ENCODE results near the gene HPCAL4. TPM values are rescaled to one million over a fixed set of nuclear protein-coding genes. Genes with fewer than 3 reads are reported as not detected.

HPCAL4 gene
- total and polyA plus RNA-seq, 2 experiments from 2014 or later, result 0.08 to 1.2 TPM

DNA sequence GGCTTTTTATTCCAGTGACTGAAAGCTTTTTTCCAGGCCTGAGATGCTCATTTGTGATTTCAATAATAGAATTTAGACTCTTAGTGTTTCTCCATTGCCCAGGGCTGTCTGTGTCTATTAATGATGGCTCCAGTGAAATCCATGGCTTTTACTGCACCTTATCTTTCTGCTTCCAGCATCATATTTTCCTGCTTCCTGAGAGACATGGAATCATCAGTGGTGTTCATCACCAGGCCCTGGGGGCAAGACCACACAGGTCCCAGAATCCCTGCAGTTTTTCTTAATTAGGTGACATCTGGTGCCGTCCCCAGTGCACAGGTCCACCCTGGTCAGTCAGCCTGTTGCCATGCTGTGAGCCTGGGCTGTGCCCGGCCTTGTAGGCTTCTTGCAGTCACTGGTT is 34.8 kb downstream of the HPCAL4 start:
- ATAC-seq, result no peak
- H3K27ac ChIP-seq (ENCODE audit: low read depth), result no peak overlapping the region
- peaks cover 48% of the 10 kb centered on the region for H3K27me3 ChIP-seq (ENCODE audit: insufficient read depth)
- no peak overlapping the region for H2AFZ ChIP-seq
- Mint-ChIP-seq H3K27ac (no peak overlapping the region), H3K27me3 (ENCODE audit: insufficient read depth, low read depth, poor library complexity) (peaks cover 24% of the 10 kb centered on the region), H3K4me3 (no peak overlapping the region), H3K4me1 (peaks cover 12% of the 10 kb centered on the region), H3K9me3 (no peaks in the 10 kb centered on the region), H3K36me3 (ENCODE audit: low read depth) (no peaks in the 10 kb centered on the region)
- H3K36me3 ChIP-seq (ENCODE audit: insufficient read depth), result no peaks in the 10 kb centered on the region
- H3K4me3 ChIP-seq, result no peak overlapping the region
- H3F3A ChIP-seq (replicated peaks; ENCODE audit: low read depth), result no peaks in the 10 kb centered on the region
- no peaks in the 10 kb centered on the region for H4K20me1 ChIP-seq (replicated peaks; ENCODE audit: insufficient read depth)
- no peak for DNase-seq (ENCODE audit: low spot score)
- H3K4me2 ChIP-seq, result no peak overlapping the region
- H3K79me2 ChIP-seq (replicated peaks; ENCODE audit: insufficient read depth), result no peaks in the 10 kb centered on the region
- TF ChIP-seq, protein P1, sequence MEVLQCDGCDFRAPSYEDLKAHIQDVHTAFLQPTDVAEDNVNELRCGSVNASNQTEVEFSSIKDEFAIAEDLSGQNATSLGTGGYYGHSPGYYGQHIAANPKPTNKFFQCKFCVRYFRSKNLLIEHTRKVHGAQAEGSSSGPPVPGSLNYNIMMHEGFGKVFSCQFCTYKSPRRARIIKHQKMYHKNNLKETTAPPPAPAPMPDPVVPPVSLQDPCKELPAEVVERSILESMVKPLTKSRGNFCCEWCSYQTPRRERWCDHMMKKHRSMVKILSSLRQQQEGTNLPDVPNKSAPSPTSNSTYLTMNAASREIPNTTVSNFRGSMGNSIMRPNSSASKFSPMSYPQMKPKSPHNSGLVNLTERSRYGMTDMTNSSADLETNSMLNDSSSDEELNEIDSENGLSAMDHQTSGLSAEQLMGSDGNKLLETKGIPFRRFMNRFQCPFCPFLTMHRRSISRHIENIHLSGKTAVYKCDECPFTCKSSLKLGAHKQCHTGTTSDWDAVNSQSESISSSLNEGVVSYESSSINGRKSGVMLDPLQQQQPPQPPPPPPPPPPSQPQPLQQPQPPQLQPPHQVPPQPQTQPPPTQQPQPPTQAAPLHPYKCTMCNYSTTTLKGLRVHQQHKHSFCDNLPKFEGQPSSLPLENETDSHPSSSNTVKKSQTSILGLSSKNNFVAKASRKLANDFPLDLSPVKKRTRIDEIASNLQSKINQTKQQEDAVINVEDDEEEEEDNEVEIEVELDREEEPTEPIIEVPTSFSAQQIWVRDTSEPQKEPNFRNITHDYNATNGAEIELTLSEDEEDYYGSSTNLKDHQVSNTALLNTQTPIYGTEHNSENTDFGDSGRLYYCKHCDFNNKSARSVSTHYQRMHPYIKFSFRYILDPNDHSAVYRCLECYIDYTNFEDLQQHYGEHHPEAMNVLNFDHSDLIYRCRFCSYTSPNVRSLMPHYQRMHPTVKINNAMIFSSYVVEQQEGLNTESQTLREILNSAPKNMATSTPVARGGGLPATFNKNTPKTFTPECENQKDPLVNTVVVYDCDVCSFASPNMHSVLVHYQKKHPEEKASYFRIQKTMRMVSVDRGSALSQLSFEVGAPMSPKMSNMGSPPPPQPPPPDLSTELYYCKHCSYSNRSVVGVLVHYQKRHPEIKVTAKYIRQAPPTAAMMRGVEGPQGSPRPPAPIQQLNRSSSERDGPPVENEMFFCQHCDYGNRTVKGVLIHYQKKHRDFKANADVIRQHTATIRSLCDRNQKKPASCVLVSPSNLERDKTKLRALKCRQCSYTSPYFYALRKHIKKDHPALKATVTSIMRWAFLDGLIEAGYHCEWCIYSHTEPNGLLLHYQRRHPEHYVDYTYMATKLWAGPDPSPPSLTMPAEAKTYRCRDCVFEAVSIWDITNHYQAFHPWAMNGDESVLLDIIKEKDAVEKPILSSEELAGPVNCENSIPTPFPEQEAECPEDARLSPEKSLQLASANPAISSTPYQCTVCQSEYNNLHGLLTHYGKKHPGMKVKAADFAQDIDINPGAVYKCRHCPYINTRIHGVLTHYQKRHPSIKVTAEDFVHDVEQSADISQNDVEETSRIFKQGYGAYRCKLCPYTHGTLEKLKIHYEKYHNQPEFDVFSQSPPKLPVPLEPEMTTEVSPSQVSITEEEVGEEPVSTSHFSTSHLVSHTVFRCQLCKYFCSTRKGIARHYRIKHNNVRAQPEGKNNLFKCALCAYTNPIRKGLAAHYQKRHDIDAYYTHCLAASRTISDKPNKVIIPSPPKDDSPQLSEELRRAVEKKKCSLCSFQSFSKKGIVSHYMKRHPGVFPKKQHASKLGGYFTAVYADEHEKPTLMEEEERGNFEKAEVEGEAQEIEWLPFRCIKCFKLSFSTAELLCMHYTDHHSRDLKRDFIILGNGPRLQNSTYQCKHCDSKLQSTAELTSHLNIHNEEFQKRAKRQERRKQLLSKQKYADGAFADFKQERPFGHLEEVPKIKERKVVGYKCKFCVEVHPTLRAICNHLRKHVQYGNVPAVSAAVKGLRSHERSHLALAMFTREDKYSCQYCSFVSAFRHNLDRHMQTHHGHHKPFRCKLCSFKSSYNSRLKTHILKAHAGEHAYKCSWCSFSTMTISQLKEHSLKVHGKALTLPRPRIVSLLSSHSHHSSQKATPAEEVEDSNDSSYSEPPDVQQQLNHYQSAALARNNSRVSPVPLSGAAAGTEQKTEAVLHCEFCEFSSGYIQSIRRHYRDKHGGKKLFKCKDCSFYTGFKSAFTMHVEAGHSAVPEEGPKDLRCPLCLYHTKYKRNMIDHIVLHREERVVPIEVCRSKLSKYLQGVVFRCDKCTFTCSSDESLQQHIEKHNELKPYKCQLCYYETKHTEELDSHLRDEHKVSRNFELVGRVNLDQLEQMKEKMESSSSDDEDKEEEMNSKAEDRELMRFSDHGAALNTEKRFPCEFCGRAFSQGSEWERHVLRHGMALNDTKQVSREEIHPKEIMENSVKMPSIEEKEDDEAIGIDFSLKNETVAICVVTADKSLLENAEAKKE (CRISPR knock-in tag; IDR thresholded peaks at IDR 0.05), result no peak
- no peak for TF ChIP-seq ZNF331 (CRISPR knock-in tag; IDR thresholded peaks at IDR 0.05; ENCODE audit: low read depth)
- TF ChIP-seq EZH2phosphoT487 (IDR thresholded peaks at IDR 0.05; ENCODE audit: unreplicated experiment), result no peak
- TF ChIP-seq EZH2 (IDR thresholded peaks at IDR 0.05; ENCODE audit: low read depth, unreplicated experiment), result no peak
- TF ChIP-seq, protein P2, sequence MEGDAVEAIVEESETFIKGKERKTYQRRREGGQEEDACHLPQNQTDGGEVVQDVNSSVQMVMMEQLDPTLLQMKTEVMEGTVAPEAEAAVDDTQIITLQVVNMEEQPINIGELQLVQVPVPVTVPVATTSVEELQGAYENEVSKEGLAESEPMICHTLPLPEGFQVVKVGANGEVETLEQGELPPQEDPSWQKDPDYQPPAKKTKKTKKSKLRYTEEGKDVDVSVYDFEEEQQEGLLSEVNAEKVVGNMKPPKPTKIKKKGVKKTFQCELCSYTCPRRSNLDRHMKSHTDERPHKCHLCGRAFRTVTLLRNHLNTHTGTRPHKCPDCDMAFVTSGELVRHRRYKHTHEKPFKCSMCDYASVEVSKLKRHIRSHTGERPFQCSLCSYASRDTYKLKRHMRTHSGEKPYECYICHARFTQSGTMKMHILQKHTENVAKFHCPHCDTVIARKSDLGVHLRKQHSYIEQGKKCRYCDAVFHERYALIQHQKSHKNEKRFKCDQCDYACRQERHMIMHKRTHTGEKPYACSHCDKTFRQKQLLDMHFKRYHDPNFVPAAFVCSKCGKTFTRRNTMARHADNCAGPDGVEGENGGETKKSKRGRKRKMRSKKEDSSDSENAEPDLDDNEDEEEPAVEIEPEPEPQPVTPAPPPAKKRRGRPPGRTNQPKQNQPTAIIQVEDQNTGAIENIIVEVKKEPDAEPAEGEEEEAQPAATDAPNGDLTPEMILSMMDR (conservative IDR thresholded peaks at IDR 0.05; ENCODE audit: low read depth in 2 of 2), result no peak
- TF ChIP-seq, protein P3, sequence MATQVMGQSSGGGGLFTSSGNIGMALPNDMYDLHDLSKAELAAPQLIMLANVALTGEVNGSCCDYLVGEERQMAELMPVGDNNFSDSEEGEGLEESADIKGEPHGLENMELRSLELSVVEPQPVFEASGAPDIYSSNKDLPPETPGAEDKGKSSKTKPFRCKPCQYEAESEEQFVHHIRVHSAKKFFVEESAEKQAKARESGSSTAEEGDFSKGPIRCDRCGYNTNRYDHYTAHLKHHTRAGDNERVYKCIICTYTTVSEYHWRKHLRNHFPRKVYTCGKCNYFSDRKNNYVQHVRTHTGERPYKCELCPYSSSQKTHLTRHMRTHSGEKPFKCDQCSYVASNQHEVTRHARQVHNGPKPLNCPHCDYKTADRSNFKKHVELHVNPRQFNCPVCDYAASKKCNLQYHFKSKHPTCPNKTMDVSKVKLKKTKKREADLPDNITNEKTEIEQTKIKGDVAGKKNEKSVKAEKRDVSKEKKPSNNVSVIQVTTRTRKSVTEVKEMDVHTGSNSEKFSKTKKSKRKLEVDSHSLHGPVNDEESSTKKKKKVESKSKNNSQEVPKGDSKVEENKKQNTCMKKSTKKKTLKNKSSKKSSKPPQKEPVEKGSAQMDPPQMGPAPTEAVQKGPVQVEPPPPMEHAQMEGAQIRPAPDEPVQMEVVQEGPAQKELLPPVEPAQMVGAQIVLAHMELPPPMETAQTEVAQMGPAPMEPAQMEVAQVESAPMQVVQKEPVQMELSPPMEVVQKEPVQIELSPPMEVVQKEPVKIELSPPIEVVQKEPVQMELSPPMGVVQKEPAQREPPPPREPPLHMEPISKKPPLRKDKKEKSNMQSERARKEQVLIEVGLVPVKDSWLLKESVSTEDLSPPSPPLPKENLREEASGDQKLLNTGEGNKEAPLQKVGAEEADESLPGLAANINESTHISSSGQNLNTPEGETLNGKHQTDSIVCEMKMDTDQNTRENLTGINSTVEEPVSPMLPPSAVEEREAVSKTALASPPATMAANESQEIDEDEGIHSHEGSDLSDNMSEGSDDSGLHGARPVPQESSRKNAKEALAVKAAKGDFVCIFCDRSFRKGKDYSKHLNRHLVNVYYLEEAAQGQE (IDR thresholded peaks at IDR 0.05; ENCODE audit: unreplicated experiment), result no peak
- no peak for TF ChIP-seq JUNB (IDR thresholded peaks at IDR 0.05; ENCODE audit: unreplicated experiment)
- no peak for TF ChIP-seq NANOG (IDR thresholded peaks at IDR 0.05; ENCODE audit: borderline replicate concordance)
- TF ChIP-seq, protein P4, sequence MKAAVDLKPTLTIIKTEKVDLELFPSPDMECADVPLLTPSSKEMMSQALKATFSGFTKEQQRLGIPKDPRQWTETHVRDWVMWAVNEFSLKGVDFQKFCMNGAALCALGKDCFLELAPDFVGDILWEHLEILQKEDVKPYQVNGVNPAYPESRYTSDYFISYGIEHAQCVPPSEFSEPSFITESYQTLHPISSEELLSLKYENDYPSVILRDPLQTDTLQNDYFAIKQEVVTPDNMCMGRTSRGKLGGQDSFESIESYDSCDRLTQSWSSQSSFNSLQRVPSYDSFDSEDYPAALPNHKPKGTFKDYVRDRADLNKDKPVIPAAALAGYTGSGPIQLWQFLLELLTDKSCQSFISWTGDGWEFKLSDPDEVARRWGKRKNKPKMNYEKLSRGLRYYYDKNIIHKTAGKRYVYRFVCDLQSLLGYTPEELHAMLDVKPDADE (IDR thresholded peaks at IDR 0.05), result no peak
- TF ChIP-seq STAT1 (IDR thresholded peaks at IDR 0.05; ENCODE audit: unreplicated experiment), result no peak
- TF ChIP-seq CREB1 (CRISPR knock-in tag; IDR thresholded peaks at IDR 0.05; ENCODE audit: low read depth), result no peak
- TF ChIP-seq ZNF114 (CRISPR knock-in tag; IDR thresholded peaks at IDR 0.05), result no peak
- TF ChIP-seq POLR2AphosphoS5 (IDR thresholded peaks at IDR 0.05; ENCODE audit: low read depth), result no peak
- 0 out of 2 replicates have a peak, but pooled peaks cover 6% of the 10 kb centered on the region for H3K4me1 ChIP-seq (ENCODE audit: insufficient read depth)
- no peaks in the 10 kb centered on the region for H3K9me2 ChIP-seq (ENCODE audit: insufficient read depth)

All from GM23338 (cell line).